A172 (cell line): Measurements from ENCODE around the gene PEX14. TPM values are rescaled to one million over a fixed set of nuclear protein-coding genes. Genes with fewer than 3 reads are reported as not detected.

Experiments used
- DNase-seq: peaks from one replicate; pipeline ENCODE4 v3.0.0-alpha.2; 2015; ENCODE audit warnings: low spot score
- total RNA-seq: library from RNA; depleted of rRNA; stranded (reverse); fragments of >200 nt; shearing (Covaris generic); gene quantifications from 2 replicates; pipeline ENCODE4 v1.2.3, GENCODE V29; 2014

The PEX14 gene
- total RNA-seq, 1 experiment from 2014 or later, result 5.9 TPM

DNA sequence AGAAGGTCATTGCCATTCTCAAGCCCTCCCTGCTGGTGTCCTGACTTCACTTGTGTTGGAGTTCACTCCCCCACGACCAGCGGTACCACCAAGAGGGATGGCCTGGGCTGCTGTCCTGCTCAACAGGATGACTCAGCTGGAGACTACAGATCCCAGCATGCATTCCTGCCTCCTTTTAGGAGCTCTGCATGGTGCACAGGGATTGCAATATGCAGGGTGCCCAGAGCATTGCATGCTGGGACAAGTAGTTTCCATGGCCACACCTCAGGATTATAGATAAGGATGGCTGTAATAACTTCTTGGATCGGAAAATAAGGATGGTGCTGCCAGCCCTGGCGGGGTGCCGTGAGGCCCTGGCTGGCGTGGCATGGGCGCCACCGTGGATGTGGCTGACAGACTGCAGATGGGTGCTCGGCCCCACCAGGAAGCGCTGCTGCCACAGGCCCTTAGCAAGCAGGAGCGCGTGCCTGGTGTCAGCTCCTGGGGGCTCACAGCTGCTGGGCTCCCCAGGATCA is 171.7 kb downstream of the PEX14 start:
- DNase-seq, result peak; percentile 39

- no peak for DNase-seq
These were observed 172.8 kb downstream of the PEX14 start for GRCh38 chr1:10647414-10648170.

- no peak for DNase-seq
These were observed 174.2 kb downstream of the PEX14 start for GRCh38 chr1:10648689-10649516.

- no peak for DNase-seq
These were observed 174.9 kb downstream of the PEX14 start for GRCh38 chr1:10649517-10650201.

- DNase-seq, result no peak
These were observed 176.0 kb downstream of the PEX14 start for GRCh38 chr1:10650556-10651388.

DNA sequence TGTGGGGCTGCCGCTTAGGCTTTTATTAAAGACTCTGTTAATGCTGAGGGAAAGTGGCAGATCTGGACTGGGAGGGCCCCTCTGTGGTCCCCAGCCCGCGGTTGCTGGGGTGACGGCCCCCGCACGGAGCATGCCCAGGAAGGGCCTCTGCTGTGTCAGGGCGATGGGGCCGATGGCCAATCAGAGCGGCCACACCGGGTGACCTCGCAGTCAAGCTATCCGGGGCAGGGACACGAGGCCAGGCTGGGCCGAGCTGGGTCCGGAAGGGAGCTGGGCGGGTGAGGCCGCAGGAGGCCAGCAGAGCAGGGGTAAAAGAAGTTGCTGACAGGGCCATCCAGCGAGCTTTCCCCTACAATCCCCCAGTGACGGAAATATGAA is 176.6 kb downstream of the PEX14 start:
- DNase-seq, result peak; percentile 10

- DNase-seq, result no peak
These were observed 177.0 kb downstream of the PEX14 start for GRCh38 chr1:10651793-10652192.

DNA sequence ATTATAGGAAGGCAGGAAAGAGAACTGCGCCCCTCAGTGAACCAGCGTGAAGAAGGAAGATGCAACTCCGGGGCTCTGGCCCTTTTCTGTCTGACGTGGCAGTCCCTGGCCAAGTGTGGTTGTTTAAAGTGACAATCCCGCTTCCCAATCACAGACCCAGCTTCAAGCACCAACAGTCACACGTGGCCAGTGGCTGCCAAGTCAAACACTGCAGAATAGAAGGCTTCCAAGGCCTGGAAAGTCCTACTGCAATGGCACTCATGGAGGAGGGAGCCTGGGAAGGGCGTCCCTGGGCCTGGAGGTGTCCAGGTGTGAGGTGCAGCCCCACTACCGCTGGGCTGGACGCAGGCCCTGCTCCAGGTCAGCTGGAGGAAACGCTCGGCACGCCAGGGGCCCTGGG is 177.9 kb downstream of the PEX14 start:
- no peak for DNase-seq

DNA sequence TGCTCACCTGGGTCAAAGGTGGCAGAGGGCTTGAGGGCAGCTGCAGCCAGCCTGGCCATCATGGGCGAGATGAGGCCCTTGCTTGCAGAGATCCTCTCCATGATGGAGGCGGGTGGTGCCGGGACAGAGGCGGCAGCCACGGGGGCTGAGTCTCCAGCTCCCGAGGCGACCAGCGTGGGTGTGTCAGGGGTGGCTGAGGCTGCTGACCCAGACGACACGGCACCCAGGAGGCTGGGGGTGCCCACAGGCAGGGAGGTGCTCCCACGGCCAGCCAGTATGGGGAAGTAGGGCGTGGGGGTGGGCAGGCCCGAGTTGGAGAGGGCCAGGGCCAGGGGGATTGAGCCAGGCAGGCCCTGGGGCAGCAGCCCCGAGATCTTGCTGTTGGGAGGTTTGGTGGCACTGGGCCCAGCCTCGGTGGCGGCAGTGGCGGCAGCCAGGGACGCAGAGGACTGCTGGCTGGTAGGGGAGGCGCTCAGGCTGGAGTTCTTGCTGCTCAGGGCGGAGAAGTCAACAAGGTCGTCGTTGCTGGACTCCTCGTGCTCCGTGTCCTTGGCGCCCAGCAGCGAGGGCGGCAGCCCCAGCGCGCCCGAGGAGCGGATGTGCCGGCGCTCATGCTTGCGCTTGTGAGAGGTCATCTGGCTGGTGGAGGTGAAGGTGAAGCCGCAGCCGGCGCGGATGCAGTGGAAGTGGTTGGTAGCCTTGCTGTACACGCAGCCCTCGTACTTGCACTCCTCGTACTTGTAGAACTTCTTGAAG is 178.8 kb downstream of the PEX14 start:
- DNase-seq, result no peak

GRCh38 chr1:10655002-10655401 is 180.3 kb downstream of the PEX14 start:
- no peak for DNase-seq

GRCh38 chr1:10656431-10656830 is 181.7 kb downstream of the PEX14 start:
- no peak for DNase-seq

DNA sequence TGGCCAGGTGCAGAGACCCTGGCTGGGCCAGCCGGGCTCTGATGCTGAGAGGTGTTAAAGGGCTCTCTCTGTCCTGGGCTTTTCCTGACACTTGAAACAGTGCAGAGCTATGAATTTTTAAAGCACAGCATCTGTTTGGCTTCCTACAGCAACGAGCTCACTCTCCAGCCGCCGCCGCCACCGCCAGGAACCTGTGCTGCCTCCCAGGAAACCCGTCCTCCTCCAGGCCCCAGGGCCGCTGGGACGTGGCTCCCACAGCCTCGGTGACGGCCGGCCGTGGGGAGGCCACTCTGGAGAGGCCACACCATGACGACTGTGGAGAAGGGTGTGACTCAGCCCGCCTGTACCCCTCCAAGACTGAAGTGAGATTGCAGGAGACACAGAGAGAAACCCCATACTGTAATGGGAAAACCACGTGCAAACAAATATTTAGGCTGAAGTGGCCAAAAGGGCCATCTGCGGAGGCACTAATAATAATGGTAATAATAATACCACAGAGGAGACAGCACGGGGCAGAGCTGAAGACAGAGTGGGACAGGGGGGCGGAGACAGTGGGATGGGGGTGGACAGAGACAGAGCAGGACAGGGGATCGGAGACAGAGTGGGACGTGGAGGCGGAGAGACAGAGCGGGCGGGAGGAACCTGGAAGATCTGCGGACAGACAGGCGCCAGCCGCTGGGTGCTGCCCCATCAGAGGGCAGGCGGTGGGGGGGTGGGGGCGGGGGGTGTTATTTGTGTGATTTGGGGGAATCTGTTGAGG is 182.5 kb downstream of the PEX14 start:
- no peak for DNase-seq

DNA sequence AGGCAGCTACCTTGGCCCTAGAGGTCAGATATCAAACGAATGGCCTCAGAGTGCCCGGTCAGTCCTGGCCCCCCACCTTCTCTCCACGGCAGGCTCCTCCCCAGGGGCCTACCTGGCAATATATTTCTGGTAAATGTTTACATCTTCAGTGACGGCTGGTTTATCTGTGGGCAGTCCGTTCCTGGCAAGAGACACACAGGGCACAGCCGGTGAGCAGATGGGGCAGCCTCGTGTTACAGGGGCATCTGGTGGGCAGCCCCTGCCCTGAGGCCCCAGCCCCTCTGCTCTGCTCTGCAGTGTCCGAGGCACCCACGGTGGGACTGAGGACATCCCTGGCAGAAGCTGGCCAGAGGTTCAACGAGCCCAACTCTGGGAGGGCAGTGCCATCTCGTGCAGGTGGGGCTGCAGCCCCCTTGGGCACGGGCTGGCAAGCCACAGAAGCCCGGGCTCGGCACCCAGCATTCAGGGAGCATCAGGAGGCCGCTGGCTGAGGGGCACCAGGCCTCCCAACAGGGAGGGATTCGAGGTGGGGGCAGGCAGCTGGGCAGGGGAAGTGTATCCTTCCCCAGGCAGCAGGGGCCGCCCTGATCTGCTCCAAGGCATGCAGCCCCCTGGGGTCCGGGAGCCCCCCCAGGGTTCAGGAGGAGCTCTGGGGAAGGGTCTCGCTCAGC is 183.8 kb downstream of the PEX14 start:
- DNase-seq, result no peak

- DNase-seq, result no peak
These were observed 184.5 kb downstream of the PEX14 start for GRCh38 chr1:10659218-10659617.

DNA sequence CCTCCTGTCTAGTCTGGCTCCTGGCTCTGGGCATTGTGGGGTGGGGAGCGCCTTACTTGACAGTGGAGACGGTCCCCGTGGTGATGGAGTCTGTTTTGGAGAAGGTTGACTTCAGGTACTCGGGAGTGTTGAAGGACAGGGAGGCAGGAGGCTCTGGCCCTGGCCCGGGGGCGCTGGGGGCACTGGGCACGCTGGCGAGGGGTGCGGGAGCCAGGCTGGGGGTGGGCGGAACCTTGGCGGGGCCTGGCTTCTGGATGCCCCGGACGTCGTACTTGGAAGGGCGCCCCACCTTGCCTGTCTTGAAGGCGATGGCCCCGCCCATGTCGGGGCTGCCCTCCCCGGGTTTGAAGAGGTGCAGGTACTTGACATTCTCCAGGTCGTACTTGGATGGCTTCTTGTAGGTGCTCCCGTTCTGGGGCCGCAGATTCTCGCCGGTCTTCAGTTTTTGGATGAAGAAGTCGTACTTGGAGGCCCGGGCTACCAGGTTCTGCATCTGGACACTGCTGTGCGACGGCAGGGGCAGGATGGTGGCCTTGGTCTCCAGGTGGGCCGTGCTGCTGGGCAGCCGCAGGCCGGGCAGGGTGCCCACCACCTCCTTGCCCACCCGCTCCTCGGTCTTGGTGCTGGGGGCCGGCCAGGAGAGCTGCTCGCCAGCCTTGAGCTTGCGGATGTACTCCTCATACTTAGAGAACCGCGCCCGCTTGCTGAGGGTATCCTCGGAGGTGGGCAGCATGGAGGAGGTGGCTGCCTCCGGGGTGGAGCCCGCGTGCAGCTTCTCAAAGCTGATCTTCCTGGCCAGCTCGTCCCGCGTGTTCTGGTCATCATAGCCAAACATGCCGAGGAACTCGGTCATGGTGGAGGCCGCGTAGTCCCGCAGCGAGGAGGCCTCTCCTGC is 185.1 kb downstream of the PEX14 start:
- no peak for DNase-seq

- no peak for DNase-seq
These were observed 186.7 kb downstream of the PEX14 start for GRCh38 chr1:10661453-10661852.

GRCh38 chr1:10662090-10662688 is 187.4 kb downstream of the PEX14 start:
- no peak for DNase-seq
